GM18526 (cell line): ENCODE data around the gene UBE2L6.

Experiments used
- POLR2A ChIP-seq: IDR thresholded peaks from 3 replicates; pipeline ENCODE4 v1.6.1; 2011; ENCODE audit not compliant: insufficient read length; ENCODE audit errors: extremely low read depth

Gene UBE2L6

DNA sequence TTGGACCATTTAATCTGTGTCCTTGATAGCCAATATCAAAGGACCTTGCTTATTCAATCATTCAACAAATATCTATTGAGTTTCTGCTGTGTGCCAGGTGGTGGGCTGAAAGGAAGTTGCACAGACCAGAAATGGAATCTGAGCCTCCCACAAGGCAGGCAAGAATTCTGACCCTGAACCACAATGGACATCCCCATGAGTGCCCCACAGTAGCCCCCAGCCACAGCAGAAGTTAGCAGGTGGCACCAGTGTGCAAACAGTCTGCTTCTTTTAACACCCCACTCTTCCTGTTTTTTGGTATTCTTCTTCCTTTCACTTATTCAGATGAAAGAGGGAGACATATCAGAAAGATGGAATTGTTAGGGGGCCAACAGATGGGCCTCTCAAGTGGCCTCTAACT is 17.8 kb upstream of the UBE2L6 start:
- TF ChIP-seq POLR2A, result no peak

DNA sequence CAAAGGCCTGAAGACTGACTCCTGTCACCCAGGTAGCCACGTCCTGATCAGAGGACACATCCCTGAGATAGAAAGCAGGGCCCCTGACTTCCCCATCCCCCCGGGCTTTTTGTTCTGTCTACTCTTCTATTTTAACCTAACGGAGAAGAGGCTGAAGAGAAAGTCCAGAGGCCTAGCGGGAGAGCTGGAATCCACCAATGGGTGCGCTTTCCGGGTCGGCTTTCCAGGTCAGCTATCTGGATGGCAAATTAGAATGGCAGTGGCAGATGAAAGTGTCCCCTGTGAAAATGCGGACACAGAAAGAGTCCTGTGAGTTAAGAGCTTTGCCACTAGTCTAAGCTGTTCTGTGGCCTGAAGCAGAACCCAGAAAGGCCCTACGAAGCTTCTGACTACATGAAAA is 16.9 kb upstream of the UBE2L6 start:
- no peak for TF ChIP-seq POLR2A

DNA sequence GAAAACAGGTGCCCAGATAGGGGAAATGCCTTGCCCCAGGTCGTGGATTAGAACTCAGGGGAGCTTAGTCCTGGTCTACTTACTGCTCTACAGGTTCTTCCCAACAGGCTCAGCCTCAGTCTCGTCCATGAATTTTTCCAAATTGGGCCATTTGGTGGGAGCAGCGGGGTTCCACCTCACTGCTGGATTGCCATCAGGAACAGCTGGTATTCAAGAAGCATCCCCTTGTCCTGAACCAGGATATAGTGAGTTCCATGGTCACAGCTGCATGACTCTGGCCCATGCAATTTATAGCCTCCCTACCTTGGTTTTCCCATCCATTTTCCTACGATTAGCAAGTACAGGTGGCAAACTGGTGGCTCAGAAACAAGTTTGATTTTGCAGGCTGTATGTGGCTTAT is 6.6 kb upstream of the UBE2L6 start:
- no peak for TF ChIP-seq POLR2A

DNA sequence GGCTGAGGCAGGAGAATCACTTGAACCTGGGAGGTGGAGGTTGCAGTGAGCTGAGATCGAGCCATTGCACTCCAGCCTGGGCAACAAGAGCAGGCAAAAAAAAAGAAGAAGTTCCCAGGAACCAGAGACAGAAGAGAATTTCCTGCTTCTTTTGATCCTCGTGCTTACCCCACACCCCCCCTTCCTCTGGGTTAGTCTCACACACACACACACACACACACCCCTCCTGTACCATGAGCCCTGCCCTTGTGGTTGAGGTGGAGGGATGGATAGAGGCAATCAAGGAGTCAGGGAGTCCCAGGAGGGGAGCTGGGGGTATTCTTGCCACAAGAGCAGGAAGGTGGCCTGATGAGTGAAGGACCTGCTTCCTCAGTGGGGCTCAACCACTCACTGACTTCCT is 4.1 kb upstream of the UBE2L6 start:
- no peak for TF ChIP-seq POLR2A

DNA sequence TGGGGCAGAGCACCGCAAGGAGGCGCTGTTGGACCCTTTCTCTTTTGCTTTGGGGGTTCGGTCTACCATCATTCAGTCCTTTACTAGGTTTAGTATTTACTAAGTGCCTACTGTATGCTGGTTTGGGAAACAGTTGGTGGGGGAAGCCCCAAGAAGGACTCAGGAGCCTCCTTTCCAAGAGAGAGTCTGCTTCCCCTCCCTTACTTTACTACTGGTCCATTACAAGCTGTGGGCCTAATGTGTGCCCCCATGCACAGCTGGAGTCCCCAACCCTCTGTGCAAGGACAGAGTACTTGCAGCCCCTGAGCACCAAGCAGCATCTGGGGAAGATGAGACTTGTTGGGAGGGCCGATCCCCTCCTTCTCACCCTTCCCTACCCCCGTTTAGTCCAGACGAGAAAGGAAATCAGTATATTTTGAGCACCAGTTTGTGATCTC is 876 bp upstream of the UBE2L6 start:
- no peak for TF ChIP-seq POLR2A

DNA sequence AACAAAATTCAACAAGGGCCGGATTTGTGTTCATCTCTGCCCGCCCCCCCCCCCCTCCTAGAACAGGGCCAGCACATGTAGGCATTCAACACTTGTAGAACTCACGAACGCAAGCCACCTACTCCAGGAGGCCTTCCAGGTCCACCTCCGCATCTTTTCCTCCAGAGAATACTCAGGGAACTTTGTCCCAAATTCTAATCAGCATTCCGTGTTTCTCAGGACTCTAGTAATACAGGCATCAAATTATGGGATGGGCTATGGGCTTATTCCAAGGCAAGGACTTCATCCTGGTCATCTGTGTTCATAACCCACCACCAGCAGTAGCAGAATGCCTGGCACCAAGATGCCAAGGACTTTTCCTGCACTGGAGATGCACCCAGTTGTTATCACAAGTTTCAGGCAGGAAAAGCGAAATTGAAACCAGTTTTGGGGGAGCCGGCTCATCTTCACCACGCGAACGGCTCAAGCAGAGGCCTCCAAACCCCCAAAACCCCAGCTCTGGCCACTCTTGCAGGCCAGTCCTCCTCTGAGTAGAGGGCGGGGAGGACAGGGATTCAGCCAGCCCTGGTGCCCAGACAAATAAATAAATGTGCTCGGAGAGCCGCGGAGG is 462 bp downstream of the UBE2L6 start:
- TF ChIP-seq POLR2A, result no peak

DNA sequence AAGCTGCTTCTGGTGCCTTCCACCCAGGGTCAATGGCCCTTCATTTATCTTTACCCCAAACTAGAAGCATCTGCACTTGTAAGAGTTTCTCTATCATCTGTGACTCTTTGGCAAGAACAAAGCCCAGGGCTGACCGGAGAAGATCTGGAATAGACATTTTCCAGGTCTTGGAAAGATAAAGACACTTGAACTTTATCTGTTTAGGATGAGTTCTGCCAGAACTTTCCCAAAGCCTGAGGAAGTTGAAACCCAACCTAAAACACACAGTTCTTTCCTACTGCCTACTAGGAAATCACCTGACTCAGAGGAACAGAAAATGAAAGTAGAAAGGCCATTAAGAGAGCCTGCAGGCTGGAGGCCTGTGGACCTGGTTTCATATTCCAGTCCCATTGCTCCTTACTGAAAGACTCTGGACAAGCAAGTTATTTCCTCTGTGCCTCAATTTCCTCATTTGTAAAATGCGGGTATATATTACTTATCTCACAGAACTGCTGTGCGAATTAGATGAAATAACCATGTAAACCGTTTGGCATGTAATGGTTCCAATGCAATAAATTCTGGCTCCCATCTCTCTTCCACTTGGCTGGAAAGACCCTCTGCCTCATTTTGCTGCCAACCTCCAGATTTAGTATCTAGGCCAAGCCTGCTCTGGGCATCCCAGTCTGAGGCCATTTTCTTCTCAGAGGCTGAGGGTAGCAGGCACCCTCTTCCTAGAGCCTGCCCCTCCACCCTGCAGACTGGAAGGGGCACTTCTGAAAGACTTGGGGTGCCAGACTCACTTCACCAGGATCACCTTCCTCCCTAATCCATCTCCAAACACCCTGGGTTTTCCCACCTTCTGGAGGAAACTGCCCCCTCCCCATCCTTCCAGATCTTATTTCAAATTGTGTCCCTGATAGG is 1.2 kb downstream of the UBE2L6 start:
- peak; percentile 16 for TF ChIP-seq POLR2A

DNA sequence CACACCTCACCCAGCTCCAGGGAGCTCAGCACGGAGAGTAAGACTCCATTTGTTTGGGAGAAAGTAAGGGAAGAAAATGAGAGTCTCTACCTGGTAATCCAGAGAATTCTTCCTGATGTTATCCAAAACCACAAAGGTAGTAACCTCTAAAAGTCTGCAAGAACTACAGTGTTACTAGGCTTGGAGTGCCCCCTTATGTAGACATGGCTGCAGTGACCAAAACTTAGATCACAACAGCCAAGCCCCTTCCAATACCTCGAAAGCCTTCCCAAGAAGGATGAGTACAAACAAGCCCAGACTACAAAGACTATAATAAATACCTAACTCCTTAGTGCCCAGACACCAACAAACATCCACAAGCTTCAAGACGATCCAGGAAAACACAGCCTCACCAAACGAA is 4.9 kb downstream of the UBE2L6 start:
- TF ChIP-seq POLR2A, result no peak

DNA sequence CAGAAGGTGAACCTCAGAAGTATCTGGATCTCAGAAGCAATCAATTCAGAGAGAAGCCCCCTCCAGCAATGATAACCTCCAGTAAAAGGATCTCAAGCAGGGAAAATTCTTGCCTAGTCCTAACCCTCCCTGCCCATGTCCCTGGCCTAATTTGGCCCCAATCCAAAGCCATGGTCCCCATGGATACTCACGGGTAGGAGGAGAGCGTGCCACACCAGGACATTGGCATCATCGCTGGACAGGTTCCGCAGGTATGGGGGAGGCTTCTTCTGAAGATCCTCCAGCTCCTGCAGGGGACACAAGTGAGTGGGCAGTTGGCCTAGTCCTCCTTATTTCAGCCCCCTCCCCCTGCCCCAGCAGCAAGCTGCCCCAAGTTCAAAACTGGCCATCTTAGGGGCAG is 7.3 kb downstream of the UBE2L6 start:
- no peak for TF ChIP-seq POLR2A

DNA sequence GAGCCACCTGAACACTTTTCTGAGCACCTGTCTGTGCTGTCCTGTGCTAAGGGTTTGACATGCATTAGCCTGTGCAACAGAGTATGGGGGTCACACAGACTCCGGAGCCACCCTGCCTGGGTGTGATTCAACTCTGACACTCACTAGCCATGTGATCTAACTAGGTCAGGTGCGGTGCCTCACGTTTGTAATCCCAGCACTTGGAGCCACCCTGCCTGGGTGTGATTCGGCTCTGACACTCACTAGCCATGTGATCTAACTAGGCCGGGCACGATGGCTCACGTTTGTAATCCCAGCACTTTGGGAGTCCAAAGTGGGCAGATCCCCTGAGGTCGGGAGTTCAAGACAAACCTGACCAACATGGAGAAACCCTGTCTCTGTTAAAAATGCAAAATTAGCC is 11.4 kb downstream of the UBE2L6 start:
- TF ChIP-seq POLR2A, result no peak

DNA sequence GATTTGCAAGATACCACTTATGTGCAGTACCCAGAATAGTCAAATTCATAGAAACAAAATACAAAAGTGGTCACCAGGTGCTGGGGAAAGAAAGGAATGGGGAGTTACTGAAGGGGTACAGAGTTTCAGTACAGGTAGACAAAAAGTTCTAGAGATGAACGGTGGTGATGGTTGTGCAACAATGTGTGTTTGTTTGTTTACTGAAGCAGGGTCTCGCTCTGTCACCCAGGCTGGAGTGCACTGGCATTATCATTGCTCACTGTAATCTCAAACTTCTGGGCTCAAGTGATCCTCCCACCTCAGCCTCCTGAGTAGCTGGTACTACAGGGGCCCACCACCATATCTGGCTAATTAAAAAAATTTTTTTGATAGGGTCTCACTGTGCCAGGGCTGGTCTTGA is 12.1 kb downstream of the UBE2L6 start:
- no peak for TF ChIP-seq POLR2A

DNA sequence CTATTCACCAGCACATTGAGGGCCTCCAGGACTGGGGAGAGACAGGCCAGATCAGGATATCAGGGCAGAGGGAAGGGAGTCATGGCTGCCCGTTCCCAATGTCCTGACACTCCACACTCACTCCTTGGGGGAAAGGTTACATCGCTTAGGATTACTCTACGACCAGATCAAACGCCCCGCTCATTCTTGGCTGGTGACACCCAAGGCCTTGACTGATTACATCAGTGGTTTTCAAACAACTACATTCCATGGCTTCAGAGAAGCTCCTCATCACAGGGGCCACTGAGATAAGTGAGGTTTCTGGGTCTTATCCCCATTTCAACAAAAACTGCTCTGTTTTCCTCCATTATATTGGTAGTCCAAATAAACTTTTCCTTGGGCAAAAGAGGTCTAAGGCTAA is 15.0 kb downstream of the UBE2L6 start:
- no peak for TF ChIP-seq POLR2A

DNA sequence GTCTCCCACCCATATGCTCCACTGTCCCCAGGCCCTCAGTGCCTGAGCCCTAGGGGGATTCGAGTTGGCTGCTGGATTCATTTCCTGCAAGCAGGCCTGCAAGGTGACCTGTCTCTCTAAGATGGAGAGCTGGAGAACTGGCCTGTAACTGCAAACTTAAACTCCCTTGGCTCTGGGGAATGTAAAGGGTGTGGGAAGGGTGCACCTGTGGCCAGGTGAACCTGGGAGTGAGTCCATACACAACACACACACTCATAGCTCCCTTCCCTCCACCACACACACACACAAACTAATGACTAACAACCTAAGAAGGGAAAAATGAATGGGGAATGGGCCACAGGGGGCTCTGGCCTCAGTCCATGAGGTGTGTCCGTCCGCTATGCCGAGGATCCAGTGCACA is 15.5 kb downstream of the UBE2L6 start:
- no peak for TF ChIP-seq POLR2A

DNA sequence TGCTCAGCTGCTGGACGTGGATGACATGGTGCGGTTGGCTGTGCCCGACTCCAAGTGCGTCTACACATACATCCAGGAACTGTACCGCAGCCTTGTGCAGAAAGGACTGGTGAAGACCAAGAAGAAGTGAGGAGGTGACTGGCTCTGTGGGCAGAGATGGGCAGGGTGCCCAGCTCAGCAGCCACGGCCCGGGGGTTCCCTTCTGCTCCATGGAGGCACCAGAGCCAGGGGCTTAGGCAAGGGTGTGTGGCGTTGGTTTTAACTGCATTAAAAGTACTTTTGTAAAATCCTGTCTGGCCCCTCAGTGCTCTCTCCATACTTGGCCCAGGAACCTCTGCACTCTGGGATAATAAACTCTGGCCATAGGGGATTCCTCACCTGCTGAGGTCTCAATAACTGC is 17.5 kb downstream of the UBE2L6 start:
- no peak for TF ChIP-seq POLR2A

DNA sequence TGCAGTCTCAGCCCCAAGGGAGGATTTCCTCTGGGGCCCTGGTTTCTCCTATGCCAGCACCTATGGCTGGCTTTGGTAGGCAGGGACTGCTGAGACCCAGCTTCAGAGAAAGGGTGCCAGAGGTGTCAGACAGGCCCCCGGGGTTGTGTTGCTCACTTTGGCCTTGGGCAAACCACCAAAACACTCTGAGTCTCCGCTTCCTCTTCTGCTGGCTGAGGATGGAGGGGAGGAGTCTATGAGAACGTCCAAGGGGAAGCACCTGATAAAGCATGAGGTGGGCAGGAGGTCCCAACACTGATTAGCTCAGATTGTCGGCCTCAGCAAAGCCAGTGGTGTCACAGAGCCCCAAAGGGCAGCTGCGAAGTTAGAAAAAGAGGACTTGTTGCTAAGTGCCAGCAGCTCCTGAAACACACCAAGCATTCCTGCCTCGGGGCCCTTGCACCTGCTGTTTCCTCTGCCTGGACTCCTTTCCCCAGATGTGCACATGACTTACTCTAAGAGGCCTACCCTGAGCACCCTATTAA is 19.6 kb downstream of the UBE2L6 start:
- no peak for TF ChIP-seq POLR2A

DNA sequence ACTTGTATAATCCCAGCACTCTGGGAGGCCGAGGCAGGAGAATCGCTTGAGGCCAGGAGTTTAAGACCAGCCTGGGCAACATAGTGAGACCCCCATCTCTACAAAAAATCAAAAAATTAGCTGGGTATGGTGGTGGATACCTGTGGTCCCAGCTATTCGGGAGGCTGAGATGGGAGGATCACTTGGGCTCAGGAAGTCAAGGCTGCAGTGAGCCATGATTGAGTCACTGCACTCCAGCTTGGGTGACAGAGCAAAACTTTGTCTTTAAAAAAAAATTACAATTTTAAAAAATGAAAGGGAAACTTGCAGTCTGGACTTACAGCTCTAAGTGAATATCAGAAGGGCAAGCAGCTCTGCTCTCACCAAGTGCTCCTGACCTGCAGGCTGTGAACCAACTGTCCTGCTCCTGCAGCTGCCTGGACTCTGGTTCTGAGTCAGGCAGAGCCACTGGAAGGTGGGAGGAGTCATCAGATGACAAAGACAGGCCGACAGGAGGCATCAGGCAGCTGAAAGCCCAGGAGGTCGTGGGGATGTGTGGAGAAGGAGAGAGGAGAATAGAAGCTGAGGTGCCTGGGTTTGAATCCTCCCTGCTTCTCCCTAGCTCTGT is 20.5 kb downstream of the UBE2L6 start:
- no peak for TF ChIP-seq POLR2A
